B cell (primary cell): Measurements from ENCODE around the gene ILK. TPM values are rescaled to one million over a fixed set of nuclear protein-coding genes. Genes with fewer than 3 reads are reported as not detected.

Experiments used
- ATAC-seq: fragments of 200-7000 bp; cut with Tn5 transposase; one replicate; pipeline ENCODE4 v1.10.0; 2021; ENCODE audit warnings: low read depth, mild to moderate bottlenecking, moderate number of reproducible peaks, moderate library complexity
- CTCF ChIA-PET: fragments of 350-600 bp; sonication (Branson Sonifier 250); formaldehyde crosslinking; loops from one replicate; lab custom pipeline; 2021; ENCODE audit warnings: antibody characterized with exemption, inconsistent platforms; lab: Charles Lee
- POLR2A ChIA-PET: fragments of 350-600 bp; sonication (Branson Sonifier 250); formaldehyde crosslinking; loops from one replicate; lab custom pipeline; 2021; ENCODE audit warnings: antibody characterized with exemption; lab: Charles Lee
- DNase-seq: peaks from one replicate; pipeline ENCODE4 v3.0.0; 2013
- H2AFZ ChIP-seq: 2 replicates; pipeline ENCODE4 v1.6.1; 2012; ENCODE audit warnings: mild to moderate bottlenecking, low read depth, low read length; ENCODE audit not compliant: insufficient read depth, poor library complexity, severe bottlenecking
- H3K27ac ChIP-seq, 2 donors: 1 replicate in 1 of 2; 2 replicates in 1 of 2; pipeline ENCODE4 v1.5.1; 2012 to 2013; ENCODE audit warnings: low read length in 2 of 2, mild to moderate bottlenecking in 2 of 2, moderate library complexity in 1 of 2
- H3K27me3 ChIP-seq, 4 experiments: fragments of 200-600 bp in 1 of 4; sonication (generic) in 1 of 4; replicated peaks in 1 of 4; 1 replicate in 2 of 4; 2 replicates in 2 of 4; pipeline versions ENCODE4 v1.6.1 to v1.7.0; 2013 to 2016; ENCODE audit warnings: low read length in 3 of 4, mild to moderate bottlenecking in 2 of 4, mixed read lengths in 1 of 4, moderate library complexity in 1 of 4; ENCODE audit not compliant: insufficient read depth in 4 of 4, control insufficient read depth in 3 of 4; ENCODE audit errors: control extremely low read depth in 1 of 4
- H3K36me3 ChIP-seq, 2 experiments: replicated peaks in 1 of 2; 1 replicate in 1 of 2; 2 replicates in 1 of 2; pipeline versions ENCODE4 v1.6.1 to v1.7.1; 2013; ENCODE audit warnings: low read length in 1 of 2; ENCODE audit not compliant: insufficient read depth in 2 of 2, control insufficient read depth in 1 of 2; ENCODE audit errors: control extremely low read depth in 1 of 2, extremely low read depth in 1 of 2
- H3K4me1 ChIP-seq, 2 donors: fragments of 200-600 bp in 1 of 2; sonication (generic) in 1 of 2; 1 replicate in 1 of 2; 2 replicates in 1 of 2; pipeline versions ENCODE4 v1.5.1 to v1.6.1; 2013 to 2017; ENCODE audit warnings: low read length in 2 of 2; ENCODE audit not compliant: control insufficient read depth in 2 of 2, insufficient read depth in 2 of 2
- H3K4me2 ChIP-seq: replicated peaks from 2 replicates; pipeline ENCODE3; 2012; ENCODE audit warnings: mild to moderate bottlenecking, low read depth, low read length; ENCODE audit not compliant: poor library complexity, severe bottlenecking
- H3K4me3 ChIP-seq, 5 experiments: fragments of 200-600 bp in 1 of 5; sonication (generic) in 1 of 5; 1 replicate in 3 of 5; 2 replicates in 2 of 5; pipeline versions ENCODE4 v1.5.1 to v1.7.0; 2011 to 2016; ENCODE audit warnings: low read length in 4 of 5, mild to moderate bottlenecking in 4 of 5, low read depth in 2 of 5, control low read depth in 1 of 5, moderate library complexity in 1 of 5; ENCODE audit not compliant: insufficient read depth in 1 of 5; ENCODE audit errors: control extremely low read depth in 1 of 5, extremely low read depth in 1 of 5
- H3K79me2 ChIP-seq: fragments of 200-600 bp; sonication (generic); one replicate; pipeline ENCODE4 v1.6.0; 2016; ENCODE audit warnings: low read length; ENCODE audit not compliant: control insufficient read depth, insufficient read depth
- H3K9ac ChIP-seq: fragments of 200-600 bp; sonication (generic); 2 replicates; pipeline ENCODE4 v1.6.1; 2017; ENCODE audit warnings: mild to moderate bottlenecking, low read length, moderate library complexity
- H3K9me3 ChIP-seq, 3 donors: one replicate each; pipeline versions ENCODE4 v1.6.1 to v1.7.1; 2013; ENCODE audit warnings: low read length in 2 of 3; ENCODE audit not compliant: control insufficient read depth in 2 of 3, insufficient read depth in 1 of 3; ENCODE audit errors: control extremely low read depth in 1 of 3
- H4K20me1 ChIP-seq: 2 replicates; pipeline ENCODE4 v1.6.0; 2012; ENCODE audit warnings: mild to moderate bottlenecking, low read length; ENCODE audit not compliant: insufficient read depth, control insufficient read depth, poor library complexity, severe bottlenecking
- H3K27ac Mint-ChIP-seq: one replicate; pipeline ENCODE4 v1.8.0; 2021; ENCODE audit warnings: mixed read lengths
- H3K27me3 Mint-ChIP-seq: one replicate; pipeline ENCODE4 v1.8.0; 2021; ENCODE audit warnings: mixed read lengths
- H3K4me1 Mint-ChIP-seq: one replicate; pipeline ENCODE4 v1.8.0; 2021; ENCODE audit warnings: mixed read lengths
- H3K4me3 Mint-ChIP-seq: one replicate; pipeline ENCODE4 v1.8.0; 2021; ENCODE audit warnings: mixed read lengths
- H3K9me3 Mint-ChIP-seq: one replicate; pipeline ENCODE4 v1.8.0; 2022; ENCODE audit warnings: mixed read lengths; ENCODE audit not compliant: insufficient read depth
- CTCF ChIP-seq: fragments of 200-600 bp; IDR thresholded peaks from one replicate; pipeline ENCODE4 v1.8.0; 2022; ENCODE audit warnings: antibody characterized with exemption, mild to moderate bottlenecking
- EZH2 ChIP-seq: IDR thresholded peaks from 2 replicates; pipeline ENCODE4 v1.6.1; 2012; ENCODE audit warnings: borderline replicate concordance, low read depth, mild to moderate bottlenecking, moderate library complexity, low read length; ENCODE audit not compliant: insufficient read depth, poor library complexity, severe bottlenecking
- WGBS: methylation state at CpG from one replicate; pipeline ENCODE4 v1.1.5; 2013; ENCODE audit warnings: missing lambda C conversion rate; ENCODE audit not compliant: insufficient coverage; 5-methylcytosine and 5-hydroxymethylcytosine counted together
- intact Hi-C: fragments of 100-400 bp; cut with micrococcal nuclease; formaldehyde crosslinking; loops from one replicate; pipeline ENCODE4 v1.10.0; 2022
- polyA plus RNA-seq: library from polyadenylated mRNA; depleted of rRNA; stranded (reverse); fragments of >200 nt; gene quantifications from 2 replicates; pipeline ENCODE4 v1.2.3, GENCODE V29; 2012
- total RNA-seq, 2 donors: library from RNA; stranded (reverse); fragments of 120-200 nt in 1 of 2; gene quantifications; 1 replicate in 1 of 2; 2 replicates in 1 of 2; pipeline versions ENCODE4 v1.2.3 to v1.2.4, GENCODE V29; 2013 to 2022

The ILK gene
- total and polyA plus RNA-seq, 2 donors (not counting 1 experiment from before 2014, with no cell fraction given) = 88.5 to 131 TPM

GRCh38 chr11:6602096-6602940 lies 1.3 kb upstream of the ILK start:
- H3K4me2 ChIP-seq = peak overlapping the region; percentile 94
- no peaks in the 10 kb centered on the region for H3K9me3 ChIP-seq
- ATAC-seq = no peak
- peaks cover 45% of the 10 kb centered on the region for H4K20me1 ChIP-seq
- CTCF ChIA-PET = interaction anchor here (0.8 to 7.0 kb wide), 9 partner anchors 9 to 223 kb away, joined by 3 to 52 read pairs (median 4); partner anchors contain the start of genes MRPL17 and TPP1
- peaks cover 0 to 37% of the 10 kb centered on the region in 2 experiments for H3K36me3 ChIP-seq
- H3K4me3 ChIP-seq = peak overlapping the region; percentile 70 to 96 (median 93)
- no peaks in the 10 kb centered on the region for H3K9me3 Mint-ChIP-seq
- H3K4me1 ChIP-seq = peaks cover 44 to 47% of the 10 kb centered on the region in 2 donors
- no peak overlapping the region for H3K27ac Mint-ChIP-seq
- H3K9ac ChIP-seq = peak overlapping the region; percentile 94
- peaks cover 77% of the 10 kb centered on the region for H3K79me2 ChIP-seq
- peak overlapping the region; percentile 68 to 89 for H3K27ac ChIP-seq
- H3K4me3 Mint-ChIP-seq = peak overlapping the region; percentile 48
- TF ChIP-seq EZH2 (no peak), CTCF (no peak)
- H3K27me3 Mint-ChIP-seq = no peaks in the 10 kb centered on the region
- POLR2A ChIA-PET = interaction anchor here (0.6 to 4.6 kb wide), 7 partner anchors 10 to 909 kb away, joined by 3 to 38 read pairs (median 4); partner anchors contain the start of genes MRPL17, TAF10 and TPP1
- WGBS = 71% methylated on average over 6 of the region's 7 CpGs
- DNase-seq = no peak
- peak overlapping the region; percentile 98 for H2AFZ ChIP-seq
- intact Hi-C loops = loop anchor here (2.0 to 5.0 kb wide), 4 partner anchors 70 to 370 kb away; partner anchors contain the start of gene FHIP1B
- H3K4me1 Mint-ChIP-seq = peaks cover 35% of the 10 kb centered on the region
- no peaks in the 10 kb centered on the region for H3K27me3 ChIP-seq
